K562 (cell line): ENCODE results near the gene TRIM3. TPM values are rescaled to one million over a fixed set of nuclear protein-coding genes. Genes with fewer than 3 reads are reported as not detected.

ENCODE experiments used
- ATAC-seq: fragments of 200-7000 bp; cut with Tn5 transposase; 3 replicates; pipeline ENCODE4 v1.9.1; 2020; ENCODE audit warnings: moderate library complexity
- BruUV-seq: library from RNA; stranded (reverse); fragments of 400-500 nt; replicated peaks from 2 replicates; lab custom pipeline; 2021; lab: Mats Ljungman, UMichigan
- CTCF ChIA-PET: fragments of 300-600 bp; formaldehyde crosslinking; extraction: SDS; loops from one replicate; lab custom pipeline; 2021; ENCODE audit warnings: low intra/inter-chr PET ratio; lab: Yijun Ruan, JAX
- POLR2A ChIA-PET: fragments of 300-600, 350-650 bp; sonication (Branson Sonifier 250); formaldehyde crosslinking; extraction: SDS; loops from one replicate; lab custom pipeline; 2021; ENCODE audit warnings: antibody characterized with exemption, inconsistent platforms; lab: Yijun Ruan, JAX
- DNase-seq, 4 experiments: peaks; one replicate each; pipeline versions ENCODE4 v3.0.0 to v3.0.0-alpha.2; 2011 to 2018; ENCODE audit warnings: low spot score in 3 of 4, mixed read lengths in 3 of 4; ENCODE audit errors: extremely low read depth in 1 of 4
- FAIRE-seq: peaks from 2 replicates; lab custom pipeline; 2011; peaks lifted over from hg19 to GRCh38; lab: Jason Lieb, UNC
- H2AFZ ChIP-seq: 2 replicates; pipeline ENCODE4 v1.6.0; 2011; ENCODE audit warnings: low read depth, low read length, control low read depth, inconsistent platforms
- H3K27ac ChIP-seq: fragments of 200-600 bp; 3 replicates; pipeline ENCODE4 v1.8.0; 2011; ENCODE audit warnings: low read depth, mild to moderate bottlenecking, control low read depth, inconsistent platforms, low read length, moderate library complexity, mixed read lengths; ENCODE audit errors: extremely low read depth
- H3K27me3 ChIP-seq, 2 experiments: fragments of 300-600 bp in 1 of 2; 2 replicates in 1 of 2; 3 replicates in 1 of 2; pipeline versions ENCODE4 v1.6.0 to v1.8.0; 2011; ENCODE audit warnings: inconsistent platforms in 2 of 2, low read length in 2 of 2, mild to moderate bottlenecking in 1 of 2, mixed read lengths in 1 of 2, moderate library complexity in 1 of 2; ENCODE audit not compliant: control insufficient read depth in 2 of 2, insufficient read depth in 2 of 2
- H3K36me3 ChIP-seq: fragments of 300-600 bp; 3 replicates; pipeline ENCODE4 v1.8.0; 2011; ENCODE audit warnings: mild to moderate bottlenecking, low read length, inconsistent platforms; ENCODE audit not compliant: control insufficient read depth, insufficient read depth
- H3K4me1 ChIP-seq, 2 experiments: fragments of 200-600 bp in 1 of 2; replicated peaks in 1 of 2; 2 replicates in 1 of 2; 3 replicates in 1 of 2; pipeline versions ENCODE4 v1.5.1 to v1.8.0; 2011; ENCODE audit warnings: inconsistent platforms in 2 of 2, low read length in 2 of 2, mild to moderate bottlenecking in 1 of 2, mixed read lengths in 1 of 2, moderate library complexity in 1 of 2; ENCODE audit not compliant: control insufficient read depth in 2 of 2, insufficient read depth in 2 of 2
- H3K4me2 ChIP-seq: 2 replicates; pipeline ENCODE4 v1.6.1; 2011; ENCODE audit warnings: low read length, control low read depth, inconsistent platforms, mixed read lengths; ENCODE audit not compliant: insufficient read depth
- H3K4me3 ChIP-seq: fragments of 200-600 bp; sonication (generic), shearing (Covaris generic); 2 replicates; pipeline ENCODE4 v1.5.1; 2016; ENCODE audit warnings: control low read depth, inconsistent platforms
- H3K79me2 ChIP-seq: fragments of 200-600 bp; 3 replicates; pipeline ENCODE4 v1.8.0; 2011; ENCODE audit warnings: low read length, inconsistent platforms; ENCODE audit not compliant: control insufficient read depth, insufficient read depth
- H3K9ac ChIP-seq, 2 experiments: 2 replicates each; pipeline versions ENCODE4 v1.6.0 to v1.6.1; 2011; ENCODE audit warnings: low read depth in 2 of 2, low read length in 2 of 2, control low read depth in 1 of 2, inconsistent platforms in 1 of 2, mild to moderate bottlenecking in 1 of 2, mixed read lengths in 1 of 2; ENCODE audit not compliant: insufficient read depth in 1 of 2
- H3K9me1 ChIP-seq: one replicate; pipeline ENCODE4 v1.6.0; 2011; ENCODE audit warnings: inconsistent platforms, mild to moderate bottlenecking, low read length, moderate library complexity; ENCODE audit not compliant: control insufficient read depth, insufficient read depth
- H3K9me3 ChIP-seq: replicated peaks from 2 replicates; pipeline ENCODE4 v1.5.1; 2011; ENCODE audit warnings: low read depth, low read length, inconsistent platforms; ENCODE audit not compliant: control insufficient read depth, insufficient read depth
- H4K20me1 ChIP-seq: replicated peaks from 2 replicates; pipeline ENCODE4 v1.6.1; 2011; ENCODE audit warnings: low read length, inconsistent platforms, mixed read lengths; ENCODE audit not compliant: control insufficient read depth, insufficient read depth
- FOXK2 ChIP-seq, 2 experiments: fragments of 450-650 bp; IDR thresholded peaks in 1 of 2; conservative IDR thresholded peaks in 1 of 2; 2 replicates each; pipeline ENCODE4 v1.6.1; 2016; ENCODE audit warnings: low read depth in 2 of 2, mild to moderate bottlenecking in 1 of 2
- RAD21 ChIP-seq, 2 experiments: fragments of 250-450 bp in 1 of 2; fragments of 450-650 bp in 1 of 2; sonication (Bioruptor Pico) in 1 of 2; formaldehyde crosslinking in 1 of 2; IDR thresholded peaks in 1 of 2; conservative IDR thresholded peaks in 1 of 2; 2 replicates each; pipeline versions ENCODE4 v1.4.0 to v1.8.0; 2020 to 2022; ENCODE audit warnings: mild to moderate bottlenecking in 2 of 2, moderate library complexity in 1 of 2
- RBM14 ChIP-seq: fragments of 200-400 bp; formaldehyde crosslinking; IDR thresholded peaks from 2 replicates; pipeline ENCODE4 v1.6.1; 2018; ENCODE audit warnings: low read depth, mild to moderate bottlenecking, low read length, moderate library complexity, borderline replicate concordance; ENCODE audit not compliant: insufficient read depth
- XRCC5 ChIP-seq: fragments of 200-400 bp; formaldehyde crosslinking; IDR thresholded peaks from 2 replicates; pipeline ENCODE4 v1.6.1; 2017; ENCODE audit warnings: low read depth, mild to moderate bottlenecking, low read length
- WGBS: fragments of 100-300 bp; shearing (Covaris generic); methylation state at CpG from one replicate; pipeline ENCODE4 v1.1.6; 2016; ENCODE audit warnings: low coverage, mixed read lengths; ENCODE audit not compliant: insufficient coverage; ENCODE audit errors: missing lambda C conversion rate; 5-methylcytosine and 5-hydroxymethylcytosine counted together
- in situ Hi-C: fragments of 300-500 bp; cut with MboI; formaldehyde crosslinking; loops from 4 replicates; pipeline ENCODE4 v1.15.0; 2018; ENCODE audit warnings: inconsistent platforms, mixed read lengths
- intact Hi-C: fragments of 100-400 bp; cut with micrococcal nuclease; formaldehyde crosslinking; loops from 2 replicates; pipeline ENCODE4 v1.14.2; 2022
- polyA plus RNA-seq, 8 experiments: library from polyadenylated mRNA; depleted of rRNA in 4 of 8; stranded (reverse) in 5 of 8; unstranded in 3 of 8; fragments of >200 nt; fragmentation: Nextera tagmentation in 2 of 8; fragmentation: Illumina TruSeq in 1 of 8; extraction: Ambion mirVana in 2 of 8; extraction: Trizol in 1 of 8; gene quantifications; 2 replicates each; pipeline versions ENCODE4 v1.2.1 to v1.2.3, GENCODE V29; 2011 to 2014; ENCODE audit warnings: inconsistent platforms in 1 of 8, missing spikeins in 1 of 8
- total RNA-seq, 7 experiments: library from RNA; depleted of rRNA in 6 of 7; stranded (reverse); fragments of >200 nt in 6 of 7; fragmentation: Illumina TruSeq in 2 of 7; extraction: Trizol in 2 of 7; gene quantifications; 2 replicates each; pipeline versions ENCODE4 v1.2.1 to v1.2.3, GENCODE V29; 2011 to 2021; ENCODE audit warnings: low replicate concordance in 1 of 7
- TF ChIP-seq, protein P1 (sequence below), 3 experiments: IDR thresholded peaks in 2 of 3; conservative IDR thresholded peaks in 1 of 3; 2 replicates each; pipeline ENCODE4 v1.5.1; 2011 to 2012; ENCODE audit warnings: low read length in 3 of 3, mild to moderate bottlenecking in 3 of 3, control low read depth in 2 of 3, improper control_type of control experiment in 1 of 3, inconsistent platforms in 1 of 3, low read depth in 1 of 3, mixed read lengths in 1 of 3, moderate library complexity in 1 of 3; ENCODE audit not compliant: insufficient read depth in 2 of 3
- TF ChIP-seq, protein P2 (sequence below), 2 experiments: fragments of 450-650 bp; conservative IDR thresholded peaks; 2 replicates each; pipeline ENCODE4 v1.6.1; 2017; ENCODE audit warnings: mild to moderate bottlenecking in 2 of 2, moderate library complexity in 2 of 2
- TF ChIP-seq, protein P3 (sequence below), 2 experiments: fragments of 450-650 bp; formaldehyde crosslinking in 1 of 2; IDR thresholded peaks; 2 replicates each; pipeline versions ENCODE4 v1.4.0 to v1.6.1; 2014 to 2020; ENCODE audit warnings: mild to moderate bottlenecking in 2 of 2, borderline replicate concordance in 1 of 2, low read depth in 1 of 2

The TRIM3 gene
- total and polyA plus RNA-seq, 9 of the 15 experiments (the other 6 are each of a cell fraction or from before 2014, with no cell fraction given), result 0.45 to 9.2 (median 4.7) TPM

DNA sequence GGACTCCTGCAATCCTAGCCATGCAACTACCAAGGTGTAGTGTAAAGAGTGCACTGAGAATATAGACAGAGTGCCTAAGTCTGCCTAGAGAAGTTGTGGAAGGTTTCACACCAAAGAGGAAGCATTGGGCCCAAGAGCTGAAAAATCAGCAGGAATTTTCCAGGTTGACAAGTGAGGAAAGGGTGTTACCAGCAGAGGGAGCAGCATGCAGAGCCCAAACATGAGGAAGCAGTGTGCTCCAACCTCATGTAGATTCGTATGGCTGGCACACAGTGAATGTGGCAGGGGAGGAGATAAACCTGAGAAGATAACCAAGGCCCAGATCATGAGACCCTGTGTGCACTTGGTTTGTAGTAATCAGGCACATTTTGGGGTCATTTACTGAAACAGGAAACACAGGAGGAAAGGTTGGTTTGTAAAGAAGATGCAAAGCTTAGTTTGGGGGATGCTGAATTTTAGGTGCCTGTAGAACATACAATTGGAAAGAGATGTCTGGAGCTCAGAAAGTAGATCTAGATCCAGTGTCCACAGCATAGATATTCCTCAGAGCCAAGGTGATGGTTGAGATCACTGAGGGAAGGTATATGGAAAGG is 34.7 kb downstream of the TRIM3 start:
- peak; percentile 67 for FAIRE-seq
- no peaks in the 10 kb centered on the region for H3K9me1 ChIP-seq
- no peak overlapping the region for H3K4me3 ChIP-seq
- H3K27me3 ChIP-seq, result peaks cover 0 to 8% of the 10 kb centered on the region in 2 experiments; a peak in 1 of 5 replicates
- H3K4me1 ChIP-seq, result peaks cover 10 to 12% of the 10 kb centered on the region in 2 experiments; a peak in 3 of 5 replicates
- H2AFZ ChIP-seq, result peak overlapping the region; percentile 82
- ATAC-seq, result peak; percentile 75
- H3K27ac ChIP-seq, result no peak overlapping the region
- H3K9me3 ChIP-seq, result no peaks in the 10 kb centered on the region
- H3K4me2 ChIP-seq, result no peak overlapping the region
- in situ Hi-C loops, result no loop called here
- H4K20me1 ChIP-seq, result no peaks in the 10 kb centered on the region
- ChIA-PET POLR2A (interaction anchor here (0.7 to 1.7 kb wide), 6 partner anchors 9 to 373 kb away, joined by 3 to 5 read pairs (median 4); partner anchors contain the start of gene APBB1), CTCF (interaction anchor here (0.5 to 1.3 kb wide), 3 partner anchors 62 to 318 kb away, joined by 3 to 5 read pairs (median 3); no protein-coding TSS in a partner anchor)
- H3K79me2 ChIP-seq, result no peaks in the 10 kb centered on the region
- DNase-seq, result peak; percentile 33 to 71 (median 56)
- intact Hi-C loops, result loop anchor here (1.0 kb wide), 1 partner anchor 66 kb away; no protein-coding TSS in a partner anchor
- WGBS, result 18% methylated on average over 1 of the region's 1 CpG
- H3K9ac ChIP-seq, result no peak overlapping the region
- no peaks in the 10 kb centered on the region for H3K36me3 ChIP-seq
- BruUV-seq, result no TSS peak
- TF ChIP-seq XRCC5, result 0 out of 2 replicates have a peak, but pooled peaks have one; percentile 66
- no peak for TF ChIP-seq RBM14
- TF ChIP-seq, protein P1, sequence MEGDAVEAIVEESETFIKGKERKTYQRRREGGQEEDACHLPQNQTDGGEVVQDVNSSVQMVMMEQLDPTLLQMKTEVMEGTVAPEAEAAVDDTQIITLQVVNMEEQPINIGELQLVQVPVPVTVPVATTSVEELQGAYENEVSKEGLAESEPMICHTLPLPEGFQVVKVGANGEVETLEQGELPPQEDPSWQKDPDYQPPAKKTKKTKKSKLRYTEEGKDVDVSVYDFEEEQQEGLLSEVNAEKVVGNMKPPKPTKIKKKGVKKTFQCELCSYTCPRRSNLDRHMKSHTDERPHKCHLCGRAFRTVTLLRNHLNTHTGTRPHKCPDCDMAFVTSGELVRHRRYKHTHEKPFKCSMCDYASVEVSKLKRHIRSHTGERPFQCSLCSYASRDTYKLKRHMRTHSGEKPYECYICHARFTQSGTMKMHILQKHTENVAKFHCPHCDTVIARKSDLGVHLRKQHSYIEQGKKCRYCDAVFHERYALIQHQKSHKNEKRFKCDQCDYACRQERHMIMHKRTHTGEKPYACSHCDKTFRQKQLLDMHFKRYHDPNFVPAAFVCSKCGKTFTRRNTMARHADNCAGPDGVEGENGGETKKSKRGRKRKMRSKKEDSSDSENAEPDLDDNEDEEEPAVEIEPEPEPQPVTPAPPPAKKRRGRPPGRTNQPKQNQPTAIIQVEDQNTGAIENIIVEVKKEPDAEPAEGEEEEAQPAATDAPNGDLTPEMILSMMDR (IDR thresholded peaks at IDR 0.05 in 2 of 3, conservative IDR thresholded peaks at IDR 0.05 in 1 of 3; ENCODE audit: insufficient read depth in 2 of 3, low read depth in 1 of 3, low read length in 3 of 3), result peak; percentile 76 to 85 (median 82)
- TF ChIP-seq, protein P2, sequence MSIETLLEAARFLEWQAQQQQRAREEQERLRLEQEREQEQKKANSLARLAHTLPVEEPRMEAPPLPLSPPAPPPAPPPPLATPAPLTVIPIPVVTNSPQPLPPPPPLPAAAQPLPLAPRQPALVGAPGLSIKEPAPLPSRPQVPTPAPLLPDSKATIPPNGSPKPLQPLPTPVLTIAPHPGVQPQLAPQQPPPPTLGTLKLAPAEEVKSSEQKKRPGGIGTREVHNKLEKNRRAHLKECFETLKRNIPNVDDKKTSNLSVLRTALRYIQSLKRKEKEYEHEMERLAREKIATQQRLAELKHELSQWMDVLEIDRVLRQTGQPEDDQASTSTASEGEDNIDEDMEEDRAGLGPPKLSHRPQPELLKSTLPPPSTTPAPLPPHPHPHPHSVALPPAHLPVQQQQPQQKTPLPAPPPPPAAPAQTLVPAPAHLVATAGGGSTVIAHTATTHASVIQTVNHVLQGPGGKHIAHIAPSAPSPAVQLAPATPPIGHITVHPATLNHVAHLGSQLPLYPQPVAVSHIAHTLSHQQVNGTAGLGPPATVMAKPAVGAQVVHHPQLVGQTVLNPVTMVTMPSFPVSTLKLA (conservative IDR thresholded peaks at IDR 0.05), result no peak
- 0 out of 4 replicates have a peak, but pooled peaks of 1 of the 2 experiments have one; percentile 16 for TF ChIP-seq FOXK2 (conservative IDR thresholded peaks at IDR 0.05 in 1 of 2, IDR thresholded peaks at IDR 0.05 in 1 of 2; ENCODE audit: low read depth in 2 of 2)
- TF ChIP-seq RAD21 (CRISPR knock-in tag; conservative IDR thresholded peaks at IDR 0.05 in 1 of 2, IDR thresholded peaks at IDR 0.05 in 1 of 2), result peak; percentile 48 to 74
- TF ChIP-seq, protein P3, sequence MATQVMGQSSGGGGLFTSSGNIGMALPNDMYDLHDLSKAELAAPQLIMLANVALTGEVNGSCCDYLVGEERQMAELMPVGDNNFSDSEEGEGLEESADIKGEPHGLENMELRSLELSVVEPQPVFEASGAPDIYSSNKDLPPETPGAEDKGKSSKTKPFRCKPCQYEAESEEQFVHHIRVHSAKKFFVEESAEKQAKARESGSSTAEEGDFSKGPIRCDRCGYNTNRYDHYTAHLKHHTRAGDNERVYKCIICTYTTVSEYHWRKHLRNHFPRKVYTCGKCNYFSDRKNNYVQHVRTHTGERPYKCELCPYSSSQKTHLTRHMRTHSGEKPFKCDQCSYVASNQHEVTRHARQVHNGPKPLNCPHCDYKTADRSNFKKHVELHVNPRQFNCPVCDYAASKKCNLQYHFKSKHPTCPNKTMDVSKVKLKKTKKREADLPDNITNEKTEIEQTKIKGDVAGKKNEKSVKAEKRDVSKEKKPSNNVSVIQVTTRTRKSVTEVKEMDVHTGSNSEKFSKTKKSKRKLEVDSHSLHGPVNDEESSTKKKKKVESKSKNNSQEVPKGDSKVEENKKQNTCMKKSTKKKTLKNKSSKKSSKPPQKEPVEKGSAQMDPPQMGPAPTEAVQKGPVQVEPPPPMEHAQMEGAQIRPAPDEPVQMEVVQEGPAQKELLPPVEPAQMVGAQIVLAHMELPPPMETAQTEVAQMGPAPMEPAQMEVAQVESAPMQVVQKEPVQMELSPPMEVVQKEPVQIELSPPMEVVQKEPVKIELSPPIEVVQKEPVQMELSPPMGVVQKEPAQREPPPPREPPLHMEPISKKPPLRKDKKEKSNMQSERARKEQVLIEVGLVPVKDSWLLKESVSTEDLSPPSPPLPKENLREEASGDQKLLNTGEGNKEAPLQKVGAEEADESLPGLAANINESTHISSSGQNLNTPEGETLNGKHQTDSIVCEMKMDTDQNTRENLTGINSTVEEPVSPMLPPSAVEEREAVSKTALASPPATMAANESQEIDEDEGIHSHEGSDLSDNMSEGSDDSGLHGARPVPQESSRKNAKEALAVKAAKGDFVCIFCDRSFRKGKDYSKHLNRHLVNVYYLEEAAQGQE (IDR thresholded peaks at IDR 0.05; ENCODE audit: borderline replicate concordance), result peak; percentile 44; the same call in 1 of the 2 replicates
- TF ChIP-seq, protein P3 (CRISPR knock-in tag; IDR thresholded peaks at IDR 0.05; ENCODE audit: low read depth), result no peak
